HG03460 (cell line): ENCODE data around the gene DNAJC17.

Source experiments
- ATAC-seq: cut with Tn5 transposase; IDR thresholded peaks from one replicate; pipeline ENCODE4 v1.9.1; 2021; ENCODE audit not compliant: unreplicated experiment

Gene DNAJC17

GRCh38 chr15:40830884-40831283, 23.6 kb upstream of the DNAJC17 start:
- no peak for ATAC-seq

- ATAC-seq: no peak
These were observed 21.8 kb upstream of the DNAJC17 start for GRCh38 chr15:40829115-40829514.

DNA sequence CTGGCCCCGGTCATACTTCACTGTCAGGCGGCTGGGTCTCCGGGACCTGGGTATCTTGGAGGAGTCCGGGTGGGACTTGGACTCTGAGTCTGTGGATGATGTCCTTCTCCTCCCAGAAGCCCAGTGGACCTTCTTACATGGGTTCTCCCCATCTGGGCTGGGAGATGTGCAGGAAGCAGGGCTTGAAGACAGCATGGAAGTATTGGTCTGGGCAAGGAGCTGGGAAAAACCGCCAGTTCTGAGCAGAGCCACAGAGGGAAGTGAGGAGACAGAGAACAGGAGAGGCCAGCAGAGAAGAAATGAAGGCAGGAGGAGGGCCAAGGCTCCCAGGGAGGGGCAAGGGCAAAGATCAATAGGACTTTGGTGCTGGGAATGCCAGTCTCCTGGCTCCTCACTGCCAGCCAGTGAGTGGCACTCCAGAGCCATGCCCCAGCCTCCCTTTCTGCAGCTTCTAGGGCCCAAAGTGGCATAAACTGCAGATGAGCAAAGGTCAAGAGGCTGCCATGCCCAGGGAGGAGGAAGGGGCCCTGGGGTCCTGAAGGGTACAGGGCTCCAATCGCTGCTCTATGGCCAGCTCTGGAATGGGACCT, 21.3 kb upstream of the DNAJC17 start, which contains the start of gene PPP1R14D:
Gene PPP1R14D (minus strand): TSS at position 262 of the 590 bp plus-strand sequence. CDS start 67 bp downstream, at position 195.
- no peak for ATAC-seq

DNA sequence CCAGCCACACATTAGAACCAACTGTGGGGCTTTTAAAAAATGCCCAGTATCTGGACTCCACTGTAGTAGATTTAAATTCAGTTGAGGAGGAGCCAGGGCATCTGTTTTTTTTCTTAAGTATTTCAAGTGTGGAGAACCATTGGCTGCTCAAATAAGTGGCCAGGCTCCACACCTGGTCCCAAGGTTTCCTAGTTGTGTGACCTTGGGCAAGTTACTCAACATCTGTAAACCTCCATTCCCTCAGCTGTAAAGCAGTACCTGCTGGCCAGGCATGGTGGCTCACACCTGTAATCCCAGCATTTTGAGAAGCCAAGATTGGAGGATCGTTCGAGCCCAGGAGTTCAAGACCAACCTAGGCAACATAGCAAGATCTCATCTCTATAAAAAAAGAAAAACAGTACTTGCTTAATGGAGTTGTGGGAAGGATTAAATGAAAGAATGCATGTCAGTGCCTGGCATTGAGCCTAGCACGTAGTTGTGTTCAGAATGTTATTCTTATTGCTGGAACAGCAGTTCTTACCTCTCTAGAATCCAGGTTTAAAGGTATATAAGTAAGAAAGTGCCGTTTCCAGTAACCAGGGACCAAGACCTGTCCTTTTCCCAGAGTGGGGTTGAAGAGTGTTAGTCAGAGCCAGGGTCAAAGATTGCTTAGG, 19.3 kb upstream of the DNAJC17 start:
- ATAC-seq: no peak

GRCh38 chr15:40825661-40826422, 18.6 kb upstream of the DNAJC17 start:
- ATAC-seq: no peak

GRCh38 chr15:40823572-40824343, 16.5 kb upstream of the DNAJC17 start:
- no peak for ATAC-seq

DNA sequence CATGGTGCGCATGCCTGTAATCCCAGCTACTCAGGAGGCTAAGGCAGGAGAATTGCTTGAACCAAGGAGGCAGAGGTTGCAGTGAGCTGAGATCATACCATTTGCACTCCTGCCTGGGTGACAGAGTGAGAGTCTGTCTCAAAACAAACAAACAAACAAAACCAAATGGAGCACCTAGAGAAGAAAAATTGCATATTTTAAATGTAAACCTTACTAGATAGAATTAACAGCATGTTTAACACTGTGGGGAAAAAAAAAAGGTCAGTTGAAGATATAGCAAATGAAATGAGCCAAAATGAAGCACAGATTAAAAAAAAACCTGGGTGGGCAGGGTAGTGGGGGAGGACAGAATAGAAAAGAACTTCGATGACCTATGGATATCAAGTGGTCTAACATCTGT, 13.9 kb upstream of the DNAJC17 start:
- no peak for ATAC-seq

DNA sequence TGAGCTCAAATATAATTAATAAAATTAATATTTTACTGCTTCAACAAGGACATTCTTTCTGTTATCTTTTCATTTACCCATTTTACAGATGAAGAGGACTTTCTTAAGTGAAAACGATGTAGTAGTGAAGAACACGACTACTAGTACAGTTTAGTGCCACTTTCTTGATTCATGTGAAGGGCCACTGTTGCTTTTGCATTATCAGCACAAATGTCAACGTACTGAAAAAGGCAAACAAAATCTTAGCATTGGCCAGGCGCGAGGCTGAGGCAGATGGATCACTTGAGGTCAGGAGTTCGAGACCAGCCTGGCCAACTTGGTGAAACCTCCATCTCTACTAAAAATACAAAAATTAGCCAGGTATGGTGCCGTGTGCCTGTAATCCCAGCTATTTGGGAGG, 11.8 kb upstream of the DNAJC17 start:
- ATAC-seq: no peak

- ATAC-seq: no peak
These were observed 7.9 kb upstream of the DNAJC17 start for GRCh38 chr15:40815042-40815698.

- no peak for ATAC-seq
These were observed 5.6 kb upstream of the DNAJC17 start for GRCh38 chr15:40812721-40813425.

GRCh38 chr15:40808861-40809450, 1.7 kb upstream of the DNAJC17 start:
- ATAC-seq: no peak

GRCh38 chr15:40807888-40808461, 702 bp upstream of the DNAJC17 start:
- no peak for ATAC-seq

GRCh38 chr15:40806672-40807027, 623 bp downstream of the DNAJC17 start:
- ATAC-seq: no peak

- no peak for ATAC-seq
These were observed 3.6 kb downstream of the DNAJC17 start for GRCh38 chr15:40803688-40804087.

DNA sequence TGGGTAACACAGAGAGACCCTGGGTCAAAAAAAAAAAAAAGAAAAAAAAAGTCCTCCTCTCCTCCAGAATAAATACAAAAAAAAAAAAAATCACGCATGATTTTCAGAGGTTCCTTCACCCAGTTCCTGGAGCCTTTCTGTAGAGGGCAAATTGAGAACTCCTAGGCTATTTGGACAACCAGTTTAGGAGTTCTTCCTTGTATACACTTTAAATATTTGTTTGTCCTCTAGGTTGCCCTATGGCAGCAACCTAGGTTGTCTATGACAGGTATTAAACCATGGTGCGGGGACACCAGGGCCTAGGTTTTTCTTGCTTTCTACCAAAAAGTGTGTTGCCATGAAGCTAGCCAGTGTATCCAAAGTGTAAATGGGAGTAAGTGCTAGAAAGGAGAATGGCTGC, 4.2 kb downstream of the DNAJC17 start:
- ATAC-seq: no peak

DNA sequence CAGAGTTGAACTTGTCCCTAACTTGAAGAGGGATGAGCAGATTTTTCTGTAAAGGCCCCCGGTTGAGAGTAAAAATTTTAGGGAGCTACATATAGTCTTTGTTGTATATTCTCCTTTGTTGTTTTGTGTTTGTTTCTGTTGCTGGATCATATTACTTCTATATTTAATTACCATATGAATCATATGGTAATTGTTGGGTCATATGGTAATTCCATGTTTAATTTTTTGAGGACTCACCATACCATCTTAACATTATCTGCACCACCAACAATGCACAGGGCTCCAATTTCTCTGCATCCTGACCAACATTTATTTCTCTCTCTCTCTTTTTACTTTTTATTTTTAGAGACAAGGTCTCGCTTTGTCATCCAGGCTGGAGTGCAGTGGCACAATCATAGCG, 7.8 kb downstream of the DNAJC17 start:
- no peak for ATAC-seq

DNA sequence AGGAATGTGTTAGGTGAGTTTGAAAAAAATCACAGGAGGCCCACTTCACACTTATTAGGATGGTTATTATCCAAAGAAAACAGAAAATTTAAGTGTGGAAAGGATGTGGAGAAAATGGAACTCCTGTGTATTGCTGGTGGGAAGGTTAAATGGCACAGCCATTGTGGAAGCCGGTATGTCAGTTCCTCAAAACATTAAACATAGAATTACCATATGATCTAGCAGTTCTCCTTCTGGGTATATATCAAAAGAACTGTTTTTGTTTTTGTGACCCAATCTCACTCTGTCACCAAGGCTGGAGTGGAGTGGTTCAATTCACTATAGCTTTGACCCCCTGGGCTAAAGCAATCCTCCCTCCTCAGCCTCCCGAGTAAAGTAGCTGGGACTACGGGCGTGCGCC, 10.8 kb downstream of the DNAJC17 start:
- ATAC-seq: no peak

GRCh38 chr15:40796041-40796440, 11.2 kb downstream of the DNAJC17 start:
- no peak for ATAC-seq

DNA sequence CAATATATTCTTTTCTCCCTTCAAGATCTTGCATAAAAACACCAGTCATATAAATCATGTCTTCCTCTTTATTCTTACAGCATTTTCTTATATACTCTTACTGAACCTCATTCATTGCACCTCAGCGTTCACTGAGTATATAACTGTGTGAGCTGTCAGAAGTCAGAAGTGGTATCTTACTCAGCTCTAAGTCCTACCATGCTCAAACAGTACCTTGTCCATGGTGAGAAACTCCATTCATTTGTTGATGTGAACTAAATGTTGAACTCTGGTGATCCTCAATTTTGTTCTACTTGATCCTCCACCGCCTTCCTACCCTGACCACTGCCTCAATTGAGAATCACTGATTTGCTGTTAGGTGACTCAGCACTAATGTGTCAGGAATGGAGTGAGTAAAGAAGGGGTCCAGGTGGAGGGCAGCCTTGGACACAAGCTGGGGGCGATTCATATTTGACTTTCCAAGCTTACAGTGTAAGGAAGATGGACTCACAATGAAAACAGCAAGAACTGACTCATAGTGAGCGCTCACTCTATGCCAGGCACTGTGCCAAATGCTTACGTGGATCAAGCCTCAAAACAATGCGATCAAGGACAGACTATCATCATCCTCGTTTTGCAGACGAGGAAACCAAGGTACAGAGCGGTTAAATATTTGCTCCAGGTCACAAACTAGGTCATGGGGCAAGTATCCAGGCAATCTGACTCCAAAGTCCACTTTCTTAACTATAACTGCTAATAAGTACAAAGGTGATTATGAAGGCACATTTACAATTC, 13.9 kb downstream of the DNAJC17 start:
- no peak for ATAC-seq
